AG04449 (cell line): ENCODE results near the gene P4HA2.

Experiments used
- CTCF ChIA-PET: fragments of 350-600 bp; formaldehyde crosslinking; extraction: SDS; loops from one replicate; lab custom pipeline; 2021; ENCODE audit warnings: antibody characterized with exemption; lab: Yijun Ruan, JAX
- POLR2A ChIA-PET: fragments of 400-600, 350-600 bp; formaldehyde crosslinking; extraction: SDS; loops from one replicate; lab custom pipeline; 2020; ENCODE audit warnings: antibody characterized with exemption, inconsistent platforms; lab: Yijun Ruan, JAX
- DNase-seq: peaks from one replicate; pipeline ENCODE4 v3.0.0-alpha.2; 2010; ENCODE audit warnings: low read depth, low spot score
- H3K4me3 ChIP-seq: 2 replicates; pipeline ENCODE4 v1.5.1; 2011; ENCODE audit warnings: low read depth, mild to moderate bottlenecking, control low read depth, low read length
- TF ChIP-seq, protein P1 (sequence below): IDR thresholded peaks from one replicate; pipeline ENCODE4 v1.5.1; 2011; ENCODE audit warnings: mild to moderate bottlenecking, moderate library complexity, low read length, control low read depth, inconsistent platforms; ENCODE audit not compliant: insufficient read depth; ENCODE audit errors: missing control alignments

P4HA2 gene

DNA sequence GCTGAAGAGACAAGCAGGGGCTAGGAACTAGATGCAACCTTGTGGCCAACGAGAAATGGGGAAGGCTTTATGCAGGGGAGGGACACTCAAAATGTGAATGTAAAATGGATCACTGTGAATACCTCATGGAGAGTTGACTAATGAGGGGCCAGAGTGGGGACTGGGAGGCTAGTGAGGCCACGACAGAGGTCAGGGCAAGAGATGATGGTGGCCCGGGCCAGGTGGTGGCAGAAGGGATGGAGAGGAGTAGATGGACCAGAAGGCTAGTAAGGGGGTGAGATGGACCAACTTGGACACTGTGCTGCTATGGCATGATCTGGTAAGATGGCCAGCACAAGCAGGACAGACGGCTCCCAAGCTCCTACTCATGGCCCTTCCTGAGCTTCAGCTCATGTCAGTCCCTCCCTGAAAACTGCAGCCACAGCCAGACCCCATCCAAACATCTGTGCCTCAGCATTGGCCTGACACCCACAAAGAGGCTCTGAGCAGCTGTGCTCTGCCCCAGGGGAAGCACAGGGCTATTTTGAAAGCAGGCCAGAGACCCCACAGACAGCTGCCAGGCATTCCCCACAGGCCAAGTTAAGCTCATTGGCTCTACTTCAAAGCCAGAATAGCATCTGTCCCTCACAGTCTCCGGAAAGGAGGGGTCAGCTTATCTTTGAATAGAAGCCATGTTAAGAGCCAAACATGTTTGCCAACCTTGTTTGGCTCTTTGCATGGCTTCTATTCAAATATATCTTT, 22.1 kb downstream of the P4HA2 start:
- DNase-seq, result no peak
- no peak overlapping the region for H3K4me3 ChIP-seq
- TF ChIP-seq, protein P1, sequence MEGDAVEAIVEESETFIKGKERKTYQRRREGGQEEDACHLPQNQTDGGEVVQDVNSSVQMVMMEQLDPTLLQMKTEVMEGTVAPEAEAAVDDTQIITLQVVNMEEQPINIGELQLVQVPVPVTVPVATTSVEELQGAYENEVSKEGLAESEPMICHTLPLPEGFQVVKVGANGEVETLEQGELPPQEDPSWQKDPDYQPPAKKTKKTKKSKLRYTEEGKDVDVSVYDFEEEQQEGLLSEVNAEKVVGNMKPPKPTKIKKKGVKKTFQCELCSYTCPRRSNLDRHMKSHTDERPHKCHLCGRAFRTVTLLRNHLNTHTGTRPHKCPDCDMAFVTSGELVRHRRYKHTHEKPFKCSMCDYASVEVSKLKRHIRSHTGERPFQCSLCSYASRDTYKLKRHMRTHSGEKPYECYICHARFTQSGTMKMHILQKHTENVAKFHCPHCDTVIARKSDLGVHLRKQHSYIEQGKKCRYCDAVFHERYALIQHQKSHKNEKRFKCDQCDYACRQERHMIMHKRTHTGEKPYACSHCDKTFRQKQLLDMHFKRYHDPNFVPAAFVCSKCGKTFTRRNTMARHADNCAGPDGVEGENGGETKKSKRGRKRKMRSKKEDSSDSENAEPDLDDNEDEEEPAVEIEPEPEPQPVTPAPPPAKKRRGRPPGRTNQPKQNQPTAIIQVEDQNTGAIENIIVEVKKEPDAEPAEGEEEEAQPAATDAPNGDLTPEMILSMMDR, result no peak
- POLR2A ChIA-PET, result interaction anchor here (0.7 to 1.1 kb wide), 2 partner anchors 20 to 65 kb away, joined by 3 to 5 read pairs; no protein-coding TSS in a partner anchor
- CTCF ChIA-PET, result interaction anchor here (1.2 to 8.7 kb wide), 6 partner anchors 10 to 67 kb away, joined by 4 to 81 read pairs (median 6); no protein-coding TSS in a partner anchor

DNA sequence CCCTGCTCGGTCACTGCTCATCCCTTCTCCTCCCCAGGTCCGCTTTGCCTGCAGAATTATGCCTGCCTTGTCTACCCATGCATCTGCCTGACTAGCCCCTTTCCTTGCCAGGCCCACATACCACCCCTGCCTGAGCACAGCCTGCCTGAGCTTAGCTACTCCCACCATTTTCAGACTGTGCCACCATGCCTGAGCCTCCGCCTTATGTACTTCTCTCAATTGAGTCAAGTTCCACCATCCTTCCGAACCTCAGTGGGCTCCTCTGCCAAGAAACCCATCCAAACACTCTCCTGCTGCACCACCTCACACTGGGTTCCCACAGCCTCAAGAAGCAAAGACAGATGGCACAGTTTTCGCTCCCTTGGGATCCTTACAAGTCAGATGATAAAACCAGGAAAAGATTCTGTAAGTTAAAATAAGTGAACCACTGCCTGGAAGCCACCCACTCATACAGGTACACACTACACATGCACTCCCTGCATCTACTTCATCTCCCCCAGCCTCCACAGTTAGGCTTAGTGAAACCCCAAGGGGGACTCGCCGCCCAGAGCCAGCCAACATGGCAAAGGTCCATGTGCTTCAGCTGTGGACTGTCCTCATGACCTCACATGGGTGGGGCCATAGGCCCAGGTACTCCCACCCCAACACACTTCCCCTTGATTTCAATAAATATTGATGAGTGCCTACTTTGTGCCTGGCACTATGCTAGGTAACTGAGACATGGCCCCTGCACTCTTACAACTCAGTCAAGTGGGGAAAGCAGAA, 23.1 kb downstream of the P4HA2 start:
- no peak for DNase-seq
- CTCF ChIA-PET, result interaction anchor here (1.2 to 8.7 kb wide), 4 partner anchors 14 to 139 kb away, joined by 5 to 81 read pairs (median 6); no protein-coding TSS in a partner anchor
- TF ChIP-seq, protein P1, result no peak
- no peak overlapping the region for H3K4me3 ChIP-seq
- POLR2A ChIA-PET, result interaction anchor here (0.7 kb wide), 1 partner anchor 221 kb away, joined by 3 read pairs; no protein-coding TSS in a partner anchor

- TF ChIP-seq, protein P1, result no peak
- no peak overlapping the region for H3K4me3 ChIP-seq
- DNase-seq, result no peak
- ChIA-PET CTCF (interaction anchor here (1.6 to 8.7 kb wide), 3 partner anchors 13 to 139 kb away, joined by 6 to 81 read pairs (median 7); no protein-coding TSS in a partner anchor), POLR2A (interaction anchor here (0.7 kb wide), 1 partner anchor 221 kb away, joined by 3 read pairs; no protein-coding TSS in a partner anchor)
Measured at GRCh38 chr5:132203916-132204315, 23.7 kb downstream of the P4HA2 start.

DNA sequence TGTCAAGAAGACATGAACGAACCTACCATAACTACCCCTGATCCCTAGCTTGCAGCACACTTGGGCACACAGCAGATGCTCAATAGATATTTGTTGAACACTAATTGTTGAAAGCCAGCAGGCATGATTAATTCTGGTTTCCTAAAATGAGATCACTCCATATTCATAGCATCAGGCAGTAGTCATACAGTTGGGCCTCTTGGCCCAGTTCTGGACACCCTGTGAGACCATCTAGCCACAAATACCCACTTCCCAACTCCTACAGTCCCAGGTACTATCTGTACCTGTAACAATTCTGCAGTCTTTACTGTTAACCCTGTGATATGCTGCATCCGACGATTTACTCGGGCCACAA, 24.2 kb downstream of the P4HA2 start:
- ChIA-PET POLR2A (interaction anchor here (0.7 kb wide), 1 partner anchor 222 kb away, joined by 3 read pairs; no protein-coding TSS in a partner anchor), CTCF (interaction anchor here (1.6 to 8.7 kb wide), 3 partner anchors 13 to 138 kb away, joined by 6 to 81 read pairs (median 7); no protein-coding TSS in a partner anchor)
- no peak for DNase-seq

GRCh38 chr5:132202711-132203463, 24.8 kb downstream of the P4HA2 start:
- ChIA-PET CTCF (interaction anchor here (1.2 to 8.7 kb wide), 5 partner anchors 12 to 138 kb away, joined by 3 to 81 read pairs (median 6); no protein-coding TSS in a partner anchor), POLR2A (interaction anchor here (0.6 kb wide), 1 partner anchor 22 kb away, joined by 3 read pairs; no protein-coding TSS in a partner anchor)
- no peak overlapping the region for H3K4me3 ChIP-seq
- TF ChIP-seq, protein P1, result no peak
- no peak for DNase-seq

More for the DNA sequence above, 24.2 kb downstream of the P4HA2 start:
- TF ChIP-seq, protein P1, result no peak
- H3K4me3 ChIP-seq, result no peak overlapping the region
